NCI-H226 (cell line): ENCODE results near the gene KCTD12.
A peak's percentile ranks its signal among the peaks of the same experiment; 100 is the strongest.

Experiments used
- DNase-seq: peaks from one replicate; pipeline ENCODE4 v3.0.0-alpha.2; 2015

KCTD12 gene

GRCh38 chr13:76886005-76886291, 257 bp downstream of the KCTD12 start:
- no peak for DNase-seq

GRCh38 chr13:76885203-76886004, 801 bp downstream of the KCTD12 start:
- peak; percentile 58 for DNase-seq

GRCh38 chr13:76884907-76885202, 1.4 kb downstream of the KCTD12 start:
- DNase-seq = no peak

- no peak for DNase-seq
Measured at GRCh38 chr13:76884186-76884906, 1.9 kb downstream of the KCTD12 start.

- DNase-seq = no peak
Measured at GRCh38 chr13:76883236-76883635, 3.0 kb downstream of the KCTD12 start.

GRCh38 chr13:76882431-76882830, 3.8 kb downstream of the KCTD12 start:
- DNase-seq = no peak

GRCh38 chr13:76879883-76880270, 6.3 kb downstream of the KCTD12 start:
- DNase-seq = no peak

- peak; percentile 74 for DNase-seq
Measured at GRCh38 chr13:76879203-76879882, 6.9 kb downstream of the KCTD12 start.

GRCh38 chr13:76878043-76878442, 8.2 kb downstream of the KCTD12 start:
- peak; percentile 21 for DNase-seq

GRCh38 chr13:76875271-76875815, 10.9 kb downstream of the KCTD12 start:
- DNase-seq = no peak

GRCh38 chr13:76874479-76874878, 11.7 kb downstream of the KCTD12 start:
- no peak for DNase-seq

- DNase-seq = no peak
Measured at GRCh38 chr13:76873445-76873844, 12.8 kb downstream of the KCTD12 start.

- no peak for DNase-seq
Measured at GRCh38 chr13:76872675-76873074, 13.5 kb downstream of the KCTD12 start.

- DNase-seq = no peak
Measured at GRCh38 chr13:76871432-76871831, 14.8 kb downstream of the KCTD12 start.

GRCh38 chr13:76868371-76868770, 17.8 kb downstream of the KCTD12 start:
- no peak for DNase-seq

GRCh38 chr13:76865996-76866503, 20.2 kb downstream of the KCTD12 start:
- no peak for DNase-seq

- no peak for DNase-seq
Measured at GRCh38 chr13:76865109-76865508, 21.1 kb downstream of the KCTD12 start.

- no peak for DNase-seq
Measured at GRCh38 chr13:76864259-76864658, 21.9 kb downstream of the KCTD12 start.

GRCh38 chr13:76863022-76863421, 23.2 kb downstream of the KCTD12 start:
- no peak for DNase-seq

- DNase-seq = peak; percentile 12
Measured at GRCh38 chr13:76861859-76862258, 24.3 kb downstream of the KCTD12 start.

- peak; percentile 40 for DNase-seq
Measured at GRCh38 chr13:76860706-76861105, 25.5 kb downstream of the KCTD12 start.

- peak; percentile 65 for DNase-seq
Measured at GRCh38 chr13:76854894-76855293, 31.3 kb downstream of the KCTD12 start.

GRCh38 chr13:76853921-76854608, 32.1 kb downstream of the KCTD12 start:
- peak; percentile 32 for DNase-seq
